Measurements from ENCODE around the gene PLD5. TPM values are rescaled to one million over a fixed set of nuclear protein-coding genes. Genes with fewer than 3 reads are reported as not detected.

Gene PLD5
- total RNA-seq (under 1 TPM in 2 of 4 donors, not detected in 2; 0.22 to 0.92 TPM), polyA plus RNA-seq (under 1 TPM in 1 of 3 donors, not detected in 2; 0.03 TPM)
- long read RNA-seq, donor 1: 0 reads
- long read RNA-seq, donor 2: 0 reads

DNA sequence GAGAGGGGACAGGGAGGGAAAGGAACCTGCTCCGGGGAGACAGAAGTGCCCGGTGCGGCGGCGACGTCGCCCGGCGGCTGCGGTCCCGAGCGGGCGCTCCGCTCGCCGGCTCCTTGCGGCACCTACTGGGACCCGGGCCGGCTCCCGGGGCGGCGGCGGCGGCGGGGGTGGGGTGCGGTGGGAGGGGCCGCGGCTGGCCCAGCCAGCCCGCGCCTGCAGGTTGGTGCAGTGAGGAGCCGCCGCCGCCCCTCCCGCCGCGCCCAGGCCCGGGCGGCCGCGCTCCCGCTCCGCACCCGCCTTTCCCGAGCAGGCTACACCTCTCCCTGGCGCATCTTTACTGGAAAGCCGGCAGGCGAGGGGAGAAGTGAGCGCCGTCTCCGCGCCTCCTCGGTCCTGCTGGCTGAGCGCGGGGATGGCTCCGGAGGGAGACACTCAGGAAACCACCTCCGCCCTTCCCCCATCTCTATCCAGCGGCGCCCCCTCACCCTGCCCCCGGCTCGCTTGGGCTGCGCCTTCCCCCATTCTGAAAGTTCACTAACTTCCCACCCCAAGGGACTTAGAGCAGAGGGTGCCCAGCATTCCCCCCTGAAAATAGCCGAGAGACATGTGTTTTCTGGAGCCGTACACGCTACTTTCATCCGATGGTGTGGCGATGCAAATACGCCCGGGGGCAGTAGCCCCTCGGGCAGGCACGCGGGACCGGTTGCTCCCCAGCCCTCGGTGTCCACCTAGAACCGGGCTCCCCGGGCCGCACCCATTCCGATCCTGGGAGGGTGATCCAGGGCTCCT is at the start of gene PLD5:
Gene PLD5, minus strand, starts transcription at position 127 of the 789 bp plus-strand sequence.
- Histone ChIP-seq H3K27ac (no peak within 1 kb of the TSS), H3K36me3 (ENCODE audit: insufficient read depth in 1 of 2, low read depth in 1 of 2) (no peaks in the 10 kb centered on the region), H3K9me3 (no peaks in the 10 kb centered on the region), H3K4me3 (peak within 1 kb of the TSS; percentile 55), H3K4me1 (peaks cover 4% of the 10 kb centered on the region), H3K27me3 (ENCODE audit: insufficient read depth in 3 of 3, low read length in 2 of 3) (peaks cover 0 to 54% (median 10%) of the 10 kb centered on the region in 3 donors)
- TF ChIP-seq, protein P1, sequence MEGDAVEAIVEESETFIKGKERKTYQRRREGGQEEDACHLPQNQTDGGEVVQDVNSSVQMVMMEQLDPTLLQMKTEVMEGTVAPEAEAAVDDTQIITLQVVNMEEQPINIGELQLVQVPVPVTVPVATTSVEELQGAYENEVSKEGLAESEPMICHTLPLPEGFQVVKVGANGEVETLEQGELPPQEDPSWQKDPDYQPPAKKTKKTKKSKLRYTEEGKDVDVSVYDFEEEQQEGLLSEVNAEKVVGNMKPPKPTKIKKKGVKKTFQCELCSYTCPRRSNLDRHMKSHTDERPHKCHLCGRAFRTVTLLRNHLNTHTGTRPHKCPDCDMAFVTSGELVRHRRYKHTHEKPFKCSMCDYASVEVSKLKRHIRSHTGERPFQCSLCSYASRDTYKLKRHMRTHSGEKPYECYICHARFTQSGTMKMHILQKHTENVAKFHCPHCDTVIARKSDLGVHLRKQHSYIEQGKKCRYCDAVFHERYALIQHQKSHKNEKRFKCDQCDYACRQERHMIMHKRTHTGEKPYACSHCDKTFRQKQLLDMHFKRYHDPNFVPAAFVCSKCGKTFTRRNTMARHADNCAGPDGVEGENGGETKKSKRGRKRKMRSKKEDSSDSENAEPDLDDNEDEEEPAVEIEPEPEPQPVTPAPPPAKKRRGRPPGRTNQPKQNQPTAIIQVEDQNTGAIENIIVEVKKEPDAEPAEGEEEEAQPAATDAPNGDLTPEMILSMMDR (IDR thresholded peaks at IDR 0.05): no peak
- intact Hi-C loops (cut with DNase I): no loop called here
- DNase-seq (peak in 1 of 2 donors; percentile 11), ATAC-seq (no peak)
- 0 to 1% (median 0%) methylated on average over 32 to 75 of the region's 77 CpGs for WGBS, 3 donors

GRCh38 chr1:242569867-242570266 is 45.4 kb upstream of the PLD5 start:
- Histone ChIP-seq H3K27me3 (ENCODE audit: insufficient read depth in 3 of 3, low read length in 2 of 3) (no peaks in the 10 kb centered on the region), H3K4me3 (no peak overlapping the region), H3K36me3 (ENCODE audit: insufficient read depth in 1 of 2, low read depth in 1 of 2) (no peaks in the 10 kb centered on the region), H3K9me3 (no peaks in the 10 kb centered on the region), H3K4me1 (no peaks in the 10 kb centered on the region), H3K27ac (no peak overlapping the region)
- TF ChIP-seq, protein P1 (IDR thresholded peaks at IDR 0.05): no peak
- WGBS, 3 donors: 72 to 97% (median 78%) methylated on average over 1 of the region's 1 CpG
- no peak for ATAC-seq
- intact Hi-C loops (cut with DNase I): no loop called here
- DNase-seq: no peak

GRCh38 chr1:242568666-242569065 is 44.2 kb upstream of the PLD5 start:
- Histone ChIP-seq H3K4me3 (no peak overlapping the region), H3K9me3 (no peaks in the 10 kb centered on the region), H3K27me3 (ENCODE audit: insufficient read depth in 3 of 3, low read length in 2 of 3) (no peaks in the 10 kb centered on the region), H3K4me1 (no peaks in the 10 kb centered on the region), H3K27ac (no peak overlapping the region), H3K36me3 (ENCODE audit: insufficient read depth in 1 of 2, low read depth in 1 of 2) (no peaks in the 10 kb centered on the region)
- TF ChIP-seq, protein P1 (IDR thresholded peaks at IDR 0.05): no peak
- intact Hi-C loops (cut with DNase I): no loop called here
- 83 to 85% (median 85%) methylated on average over 9 of the region's 9 CpGs for whole genome bisulfite sequencing, 3 donors
- DNase-seq: no peak
- ATAC-seq: no peak

- intact Hi-C loops (cut with DNase I): no loop called here
- ATAC-seq (no peak), DNase-seq (no peak)
- H3K36me3 ChIP-seq (ENCODE audit: insufficient read depth in 1 of 2, low read depth in 1 of 2): no peaks in the 10 kb centered on the region
- TF ChIP-seq, protein P1 (IDR thresholded peaks at IDR 0.05): no peak
- H3K27me3 ChIP-seq (ENCODE audit: insufficient read depth in 3 of 3, low read length in 2 of 3): no peaks in the 10 kb centered on the region
- no peaks in the 10 kb centered on the region for H3K9me3 ChIP-seq
- H3K4me3 ChIP-seq: no peak overlapping the region
- H3K4me1 ChIP-seq: no peaks in the 10 kb centered on the region
- no peak overlapping the region for H3K27ac ChIP-seq
- WGBS, 3 donors: 30 to 38% (median 34%) methylated on average over 3 of the region's 3 CpGs
Observed at GRCh38 chr1:242567596-242567995, 43.1 kb upstream of the PLD5 start.
